Muscle layer of duodenum (tissue), 2 donors: ENCODE data around the gene AGAP3.

ENCODE experiments used
- H3K27ac ChIP-seq: one replicate; pipeline ENCODE4 v1.7.0; 2013; ENCODE audit warnings: mild to moderate bottlenecking, low read length
- H3K27me3 ChIP-seq: one replicate; pipeline ENCODE4 v1.7.0; 2013; ENCODE audit warnings: low read depth, mild to moderate bottlenecking, control low read depth, low read length
- H3K36me3 ChIP-seq, 2 donors: one replicate each; pipeline ENCODE4 v1.7.0; 2013; ENCODE audit warnings: low read length in 2 of 2, control low read depth in 1 of 2, mild to moderate bottlenecking in 1 of 2; ENCODE audit not compliant: insufficient read depth in 2 of 2, control insufficient read depth in 1 of 2
- H3K4me1 ChIP-seq, 2 donors: one replicate each; pipeline ENCODE4 v1.7.0; 2013; ENCODE audit warnings: low read length in 2 of 2, mild to moderate bottlenecking in 2 of 2, control low read depth in 1 of 2, moderate library complexity in 1 of 2; ENCODE audit not compliant: insufficient read depth in 2 of 2, control insufficient read depth in 1 of 2
- H3K4me3 ChIP-seq, 2 donors: one replicate each; pipeline ENCODE4 v1.7.0; 2013; ENCODE audit warnings: low read length in 2 of 2, low read depth in 1 of 2, mild to moderate bottlenecking in 1 of 2
- H3K9me3 ChIP-seq, 2 donors: one replicate each; pipeline ENCODE4 v1.7.0; 2013; ENCODE audit warnings: low read length in 2 of 2, control low read depth in 1 of 2, mild to moderate bottlenecking in 1 of 2; ENCODE audit not compliant: control insufficient read depth in 1 of 2
- donor health status: healthy.

Gene AGAP3

DNA sequence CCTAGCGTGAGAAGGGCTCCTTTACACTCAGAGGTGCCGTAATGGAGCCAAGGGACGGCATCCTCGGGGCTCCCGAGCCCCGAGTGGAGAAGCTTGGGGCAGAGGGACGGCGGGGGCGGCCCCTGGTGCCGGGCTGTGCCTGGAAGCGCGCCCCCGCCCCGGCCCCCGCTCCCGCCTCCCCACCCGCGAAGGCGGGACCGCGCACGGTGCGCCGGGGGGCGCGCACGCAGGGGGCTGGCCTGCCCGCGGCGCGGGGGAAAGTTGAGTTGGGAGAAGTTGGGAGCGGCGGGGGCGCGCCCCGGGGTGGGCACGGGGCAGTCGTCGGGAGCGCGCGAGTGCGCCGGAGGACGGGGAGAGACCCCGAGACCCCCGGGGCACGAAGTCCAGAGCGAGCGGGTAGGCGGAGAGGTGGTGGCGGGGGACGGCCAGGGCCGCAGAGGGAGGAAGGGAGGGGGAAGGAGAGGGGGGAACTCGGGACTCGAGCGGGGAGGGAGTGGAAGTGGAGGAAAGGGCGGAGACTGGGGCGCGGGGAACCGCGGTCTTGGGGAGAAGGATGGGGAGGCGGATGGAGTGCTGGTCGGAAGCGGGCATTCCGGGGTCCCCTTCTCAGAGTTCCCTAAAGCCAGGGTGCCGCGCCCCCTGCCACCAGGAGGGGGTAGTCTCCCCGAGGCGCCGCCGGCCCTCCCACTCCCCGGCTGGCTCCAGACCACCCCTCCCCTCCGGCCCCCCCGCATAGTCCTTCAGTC is 26.7 kb upstream of the AGAP3 start, which contains the start of gene SLC4A2:
TSS of gene SLC4A2 (plus strand) at position 223 of the 746 bp plus-strand sequence. CDS start 2,399 bp downstream, outside the sequence.
- Histone ChIP-seq H3K4me1 (peaks cover 23 to 49% of the 10 kb centered on the region in 2 donors), H3K27ac (peak within 1 kb of the TSS; percentile 99), H3K36me3 (peaks cover 1 to 2% of the 10 kb centered on the region in 2 donors), H3K27me3 (no peaks in the 10 kb centered on the region), H3K9me3 (no peaks in the 10 kb centered on the region), H3K4me3 (peak within 1 kb of the TSS; percentile 92 to 93)

DNA sequence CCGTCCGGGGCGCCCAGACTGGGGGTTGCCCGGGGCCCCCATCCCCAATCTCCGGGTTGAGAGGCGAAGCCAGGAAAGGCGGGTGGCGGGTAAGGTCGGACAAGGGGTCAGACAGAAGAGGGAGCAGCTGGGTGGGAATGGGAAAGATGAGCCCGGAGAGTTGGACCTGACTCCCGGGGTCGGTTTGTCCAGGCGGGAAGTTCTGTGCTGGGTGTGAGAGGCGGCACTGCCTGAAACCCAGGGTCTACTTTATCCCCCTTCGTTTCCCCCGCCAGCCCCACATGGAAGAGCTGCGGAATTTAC is 26.2 kb upstream of the AGAP3 start:
- Histone ChIP-seq H3K36me3 (peaks cover 7 to 8% of the 10 kb centered on the region in 2 donors), H3K9me3 (no peaks in the 10 kb centered on the region), H3K4me1 (peaks cover 23 to 49% of the 10 kb centered on the region in 2 donors), H3K27ac (peak overlapping the region; percentile 51), H3K4me3 (peak overlapping the region; percentile 92 to 93), H3K27me3 (no peaks in the 10 kb centered on the region)

GRCh38 chr7:151060416-151061212 is 25.7 kb upstream of the AGAP3 start:
- H3K27me3 ChIP-seq = no peaks in the 10 kb centered on the region
- H3K9me3 ChIP-seq = no peaks in the 10 kb centered on the region
- H3K4me1 ChIP-seq = peaks cover 23 to 49% of the 10 kb centered on the region in 2 donors
- H3K36me3 ChIP-seq = peaks cover 12 to 13% of the 10 kb centered on the region in 2 donors
- peak overlapping the region; percentile 51 for H3K27ac ChIP-seq
- H3K4me3 ChIP-seq = peak overlapping the region; percentile 92 to 93

DNA sequence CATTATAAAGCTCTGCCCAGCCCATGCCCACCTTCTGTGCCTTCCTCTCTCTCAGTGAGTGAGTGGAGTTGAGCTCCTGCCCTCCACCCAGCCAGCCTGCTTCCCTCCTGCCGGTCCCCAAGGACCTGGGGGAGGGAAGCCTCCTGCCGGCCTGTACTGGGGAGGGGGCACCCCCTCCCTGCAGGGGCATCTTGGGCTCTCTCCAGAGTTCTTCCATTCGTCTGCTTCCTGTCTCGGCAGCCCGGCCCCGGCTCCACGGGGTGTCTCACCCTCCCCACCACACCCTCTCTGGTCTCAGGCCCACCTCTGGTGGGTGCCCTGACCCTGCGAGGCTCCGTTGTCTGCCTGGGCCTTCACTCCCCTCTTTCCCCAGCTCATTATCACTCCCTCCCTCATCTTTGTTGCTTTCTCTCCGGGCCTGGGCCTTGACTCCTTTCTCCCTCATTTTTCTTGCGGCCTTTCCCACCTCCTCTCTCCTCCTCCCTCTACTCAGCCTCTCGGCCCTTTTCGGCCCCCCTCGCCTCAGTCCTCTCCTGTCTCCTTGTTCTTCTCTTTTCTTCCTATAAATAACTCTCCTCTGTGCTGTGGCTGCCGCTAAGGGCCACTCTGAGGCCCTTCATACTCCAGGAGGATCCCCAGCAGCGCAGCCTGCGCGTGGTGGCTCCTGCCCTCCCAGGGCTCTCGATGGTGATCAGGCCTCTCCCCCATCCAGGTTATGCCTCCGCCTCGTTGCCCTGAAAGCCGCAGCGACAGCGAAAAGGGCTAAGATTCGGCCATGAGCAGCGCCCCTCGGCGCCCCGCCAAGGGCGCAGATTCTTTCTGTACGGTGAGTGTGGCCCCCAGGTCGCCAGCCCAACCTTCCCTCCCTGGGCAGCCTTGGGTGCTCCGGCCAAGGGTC is 24.8 kb upstream of the AGAP3 start:
- H3K4me3 ChIP-seq = peak overlapping the region; percentile 92 to 93
- peaks cover 23 to 49% of the 10 kb centered on the region in 2 donors for H3K4me1 ChIP-seq
- H3K27me3 ChIP-seq = no peaks in the 10 kb centered on the region
- H3K36me3 ChIP-seq = peaks cover 15 to 22% of the 10 kb centered on the region in 2 donors
- H3K9me3 ChIP-seq = no peaks in the 10 kb centered on the region
- H3K27ac ChIP-seq = no peak overlapping the region

DNA sequence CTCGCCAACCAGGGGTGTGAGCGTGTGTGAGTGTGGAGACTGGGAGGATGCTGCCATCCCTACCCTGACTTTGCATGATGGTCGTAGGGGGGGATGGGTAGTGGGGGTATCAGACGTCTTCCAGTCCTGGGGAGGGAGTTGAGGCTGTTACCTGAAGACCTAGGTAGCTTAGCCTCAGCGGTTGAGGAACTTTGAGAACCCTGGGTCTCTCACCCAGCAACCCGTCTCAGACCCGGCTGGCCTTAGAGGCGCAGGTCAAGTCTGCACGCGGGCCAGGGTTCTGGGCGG is 24.2 kb upstream of the AGAP3 start:
- Histone ChIP-seq H3K9me3 (no peaks in the 10 kb centered on the region), H3K4me3 (peak overlapping the region in 1 of 2 donors; percentile 92), H3K27me3 (no peaks in the 10 kb centered on the region), H3K36me3 (peaks cover 15 to 28% of the 10 kb centered on the region in 2 donors), H3K27ac (no peak overlapping the region), H3K4me1 (peaks cover 22 to 44% of the 10 kb centered on the region in 2 donors)

DNA sequence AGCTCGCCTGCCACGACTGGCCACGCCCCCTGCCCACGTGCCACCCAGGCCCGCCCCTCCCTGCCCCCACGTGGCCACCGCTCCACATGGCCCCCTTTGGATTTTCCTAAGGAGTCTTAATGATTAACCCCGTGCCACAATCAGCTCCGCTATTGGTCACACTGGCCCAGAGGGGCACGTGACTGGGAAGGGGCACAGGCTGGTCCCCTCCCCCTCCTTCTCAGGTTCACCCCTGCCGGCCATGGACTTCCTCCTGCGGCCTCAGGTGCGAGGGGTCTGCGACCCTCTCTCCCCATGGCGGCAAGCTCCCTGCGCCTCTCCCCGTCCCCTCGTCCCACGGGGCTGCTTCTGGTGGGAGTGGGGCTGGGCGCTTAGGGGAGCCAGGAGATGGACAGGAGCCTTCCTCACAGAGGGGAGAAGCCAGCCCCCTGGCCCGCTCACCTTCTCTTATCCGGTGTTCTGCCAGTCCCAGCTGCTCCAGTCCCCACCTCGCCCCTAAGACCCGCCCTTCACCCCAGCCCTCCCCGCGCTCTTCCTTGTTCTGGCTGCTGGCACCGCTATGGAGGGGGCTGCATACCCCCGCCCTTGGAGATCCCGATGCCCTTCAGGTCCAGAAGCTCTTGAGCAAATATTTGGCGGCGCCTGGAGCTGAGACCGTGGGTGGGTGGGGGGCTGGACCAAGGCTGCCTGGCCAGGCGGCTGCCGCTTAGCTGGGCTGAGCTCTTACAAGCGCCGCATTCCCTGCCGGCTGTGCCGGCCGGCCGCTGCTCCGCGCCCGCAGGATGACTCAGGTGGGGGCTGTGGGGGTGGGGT is 23.7 kb upstream of the AGAP3 start:
- peak overlapping the region; percentile 44 to 45 for H3K4me3 ChIP-seq
- H3K36me3 ChIP-seq = peaks cover 20 to 33% of the 10 kb centered on the region in 2 donors
- peaks cover 20 to 40% of the 10 kb centered on the region in 2 donors for H3K4me1 ChIP-seq
- H3K27ac ChIP-seq = peak overlapping the region; percentile 45
- H3K27me3 ChIP-seq = no peaks in the 10 kb centered on the region
- H3K9me3 ChIP-seq = no peaks in the 10 kb centered on the region

GRCh38 chr7:151063212-151063561 is 23.1 kb upstream of the AGAP3 start:
- Histone ChIP-seq H3K27me3 (no peaks in the 10 kb centered on the region), H3K27ac (no peak overlapping the region), H3K36me3 (peaks cover 26 to 39% of the 10 kb centered on the region in 2 donors), H3K4me1 (peaks cover 20 to 39% of the 10 kb centered on the region in 2 donors), H3K4me3 (no peak overlapping the region), H3K9me3 (no peaks in the 10 kb centered on the region)

- H3K4me1 ChIP-seq = peaks cover 12 to 29% of the 10 kb centered on the region in 2 donors
- no peaks in the 10 kb centered on the region for H3K27me3 ChIP-seq
- H3K9me3 ChIP-seq = no peaks in the 10 kb centered on the region
- H3K4me3 ChIP-seq = no peak overlapping the region
- H3K27ac ChIP-seq = no peak overlapping the region
- H3K36me3 ChIP-seq = peaks cover 31 to 50% of the 10 kb centered on the region in 2 donors
These were observed 21.8 kb upstream of the AGAP3 start for GRCh38 chr7:151064454-151064853.

DNA sequence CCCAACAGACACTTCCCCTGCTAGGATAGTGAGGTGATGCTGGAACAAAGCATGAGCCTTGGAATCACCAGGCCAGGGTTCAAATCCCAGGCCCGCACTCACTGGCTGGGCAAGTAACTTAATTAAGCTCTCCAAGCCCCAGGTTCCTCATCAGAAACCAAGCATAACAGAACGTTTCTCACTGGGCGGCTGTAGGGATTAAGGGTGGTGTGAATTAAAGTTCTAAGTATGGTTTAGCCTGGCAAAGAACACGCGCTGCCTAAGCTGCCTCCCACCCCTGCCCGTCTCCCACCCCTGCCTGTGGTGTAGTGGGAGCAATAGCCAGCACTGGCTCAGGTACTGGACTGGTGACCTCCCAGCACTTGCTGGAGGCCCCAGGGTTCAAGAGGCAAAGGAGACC is 21.3 kb upstream of the AGAP3 start:
- Histone ChIP-seq H3K27ac (no peak overlapping the region), H3K9me3 (no peaks in the 10 kb centered on the region), H3K4me3 (no peak overlapping the region), H3K27me3 (no peaks in the 10 kb centered on the region), H3K36me3 (peaks cover 34 to 56% of the 10 kb centered on the region in 2 donors), H3K4me1 (peaks cover 12 to 29% of the 10 kb centered on the region in 2 donors)

DNA sequence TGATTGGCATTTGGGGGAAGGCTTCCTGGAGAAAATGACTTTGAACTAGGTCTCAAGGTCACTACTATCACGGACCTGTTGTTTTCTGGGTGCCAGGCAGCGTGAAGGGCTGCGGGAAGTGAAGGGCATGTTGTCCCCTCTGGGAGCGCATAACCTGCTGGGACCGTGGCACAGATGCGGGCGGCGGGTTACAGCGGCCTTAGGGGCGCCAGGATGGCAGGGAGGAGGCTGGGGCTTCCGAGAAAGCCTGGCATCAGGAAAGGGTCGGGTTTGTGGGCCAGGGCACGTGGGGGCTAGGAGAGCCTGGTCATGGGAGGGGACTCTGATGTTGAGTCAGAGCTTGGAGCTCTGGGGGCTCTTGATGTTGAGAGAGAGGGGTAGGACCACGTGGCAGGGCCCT is 20.8 kb upstream of the AGAP3 start:
- H3K9me3 ChIP-seq = no peaks in the 10 kb centered on the region
- peaks cover 12 to 24% of the 10 kb centered on the region in 2 donors for H3K4me1 ChIP-seq
- H3K27me3 ChIP-seq = no peaks in the 10 kb centered on the region
- no peak overlapping the region for H3K4me3 ChIP-seq
- no peak overlapping the region for H3K27ac ChIP-seq
- H3K36me3 ChIP-seq = peaks cover 39 to 61% of the 10 kb centered on the region in 2 donors
